Osteoblast (primary cell): ENCODE data around the gene DQX1. TPM values are rescaled to one million over a fixed set of nuclear protein-coding genes. Genes with fewer than 3 reads are reported as not detected.

Source experiments
- DNase-seq: peaks from one replicate; pipeline ENCODE4 v3.0.0; 2011; ENCODE audit warnings: low spot score, mixed read lengths; ENCODE audit not compliant: insufficient read length; ENCODE audit errors: missing footprints
- H2AFZ ChIP-seq: 2 replicates; pipeline ENCODE4 v1.6.0; 2011; ENCODE audit warnings: mild to moderate bottlenecking, low read length
- H3K27ac ChIP-seq: 2 replicates; pipeline ENCODE4 v1.5.1; 2011; ENCODE audit warnings: mild to moderate bottlenecking, low read depth, low read length, moderate library complexity
- H3K27me3 ChIP-seq: 2 replicates; pipeline ENCODE4 v1.6.0; 2012; ENCODE audit warnings: mild to moderate bottlenecking, control low read depth, inconsistent platforms, low read length, moderate library complexity; ENCODE audit not compliant: insufficient read depth
- H3K36me3 ChIP-seq: 2 replicates; pipeline ENCODE4 v1.5.1; 2011; ENCODE audit warnings: mild to moderate bottlenecking, low read length, control low read depth, moderate library complexity; ENCODE audit not compliant: insufficient read depth
- H3K4me1 ChIP-seq: 2 replicates; pipeline ENCODE4 v1.5.1; 2011; ENCODE audit warnings: mild to moderate bottlenecking, low read length, control low read depth, moderate library complexity; ENCODE audit not compliant: insufficient read depth
- H3K4me2 ChIP-seq: 2 replicates; pipeline ENCODE4 v1.6.0; 2011; ENCODE audit warnings: mild to moderate bottlenecking, low read length; ENCODE audit not compliant: insufficient read depth
- H3K4me3 ChIP-seq: fragments of 200-600 bp; sonication (generic); 3 replicates; pipeline ENCODE4 v1.5.1; 2012; ENCODE audit warnings: mild to moderate bottlenecking, low read length, inconsistent platforms; ENCODE audit not compliant: insufficient read depth
- H3K79me2 ChIP-seq: 2 replicates; pipeline ENCODE4 v1.6.0; 2012; ENCODE audit warnings: mild to moderate bottlenecking, low read length, control low read depth, inconsistent platforms; ENCODE audit not compliant: insufficient read depth
- H3K9me3 ChIP-seq: 2 replicates; pipeline ENCODE4 v1.5.1; 2011; ENCODE audit warnings: low read depth, low read length, control low read depth
- H4K20me1 ChIP-seq: 2 replicates; pipeline ENCODE4 v1.6.0; 2012; ENCODE audit warnings: mild to moderate bottlenecking, low read length, control low read depth; ENCODE audit not compliant: insufficient read depth
- total RNA-seq: library from RNA; depleted of rRNA; stranded (reverse); fragments of >200 nt; gene quantifications from 2 replicates; pipeline ENCODE4 v1.2.3, GENCODE V29; 2012
- TF ChIP-seq, protein P1 (sequence below): IDR thresholded peaks from 2 replicates; pipeline ENCODE4 v1.5.1; 2011; ENCODE audit warnings: mild to moderate bottlenecking, low read depth, low read length, moderate library complexity; ENCODE audit errors: extremely low read depth

The DQX1 gene
- total RNA-seq, 1 donor = not detected

DNA sequence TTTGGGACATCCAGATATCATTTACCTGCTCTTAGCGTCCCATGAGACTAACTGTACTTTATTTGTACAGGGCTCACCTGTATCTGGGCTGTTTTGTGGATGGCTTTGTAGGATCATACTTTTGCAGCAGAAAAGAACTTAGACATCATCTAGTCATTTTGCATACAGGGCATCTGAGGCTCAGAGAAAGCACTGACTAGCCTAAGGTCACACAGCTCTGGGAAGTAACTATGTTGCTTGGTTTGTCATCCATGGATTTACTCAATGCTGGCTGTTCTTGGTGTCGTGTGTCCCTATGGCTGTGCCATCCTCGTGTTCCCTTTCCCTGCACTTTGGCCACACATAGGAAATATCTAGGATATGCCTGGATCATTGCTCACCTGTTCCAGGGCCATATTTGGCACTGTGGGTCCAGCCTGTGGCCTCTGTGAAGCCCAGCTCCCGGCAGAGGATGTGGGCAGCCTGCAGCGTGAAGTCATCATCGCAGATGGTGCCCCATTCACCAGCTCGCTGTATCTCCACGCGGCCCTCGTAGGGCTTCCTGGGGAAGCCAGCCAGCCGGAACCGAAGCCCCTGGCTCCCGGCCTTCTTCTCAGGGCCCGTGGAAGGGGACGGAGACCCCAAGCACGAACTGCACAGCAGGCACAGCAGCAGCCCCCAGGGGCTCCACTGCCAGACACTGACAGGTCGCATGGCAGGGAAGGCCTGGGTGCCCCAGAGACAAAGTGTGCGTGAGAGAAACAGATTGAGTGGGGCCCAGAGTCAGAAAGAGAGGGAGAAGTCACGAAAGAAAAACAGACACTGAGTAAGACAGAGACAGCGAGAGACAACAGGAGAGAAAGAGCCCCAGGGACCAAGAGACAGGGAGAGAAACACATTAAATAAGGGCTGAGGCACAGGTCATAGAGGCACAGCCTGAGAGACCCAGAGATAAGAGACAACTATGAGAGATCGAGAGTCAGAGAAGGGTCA is 26.2 kb upstream of the DQX1 start:
- H3K36me3 ChIP-seq = peaks cover 55% of the 10 kb centered on the region
- no peaks in the 10 kb centered on the region for H3K27me3 ChIP-seq
- peak; percentile 92 for DNase-seq
- TF ChIP-seq, protein P1, sequence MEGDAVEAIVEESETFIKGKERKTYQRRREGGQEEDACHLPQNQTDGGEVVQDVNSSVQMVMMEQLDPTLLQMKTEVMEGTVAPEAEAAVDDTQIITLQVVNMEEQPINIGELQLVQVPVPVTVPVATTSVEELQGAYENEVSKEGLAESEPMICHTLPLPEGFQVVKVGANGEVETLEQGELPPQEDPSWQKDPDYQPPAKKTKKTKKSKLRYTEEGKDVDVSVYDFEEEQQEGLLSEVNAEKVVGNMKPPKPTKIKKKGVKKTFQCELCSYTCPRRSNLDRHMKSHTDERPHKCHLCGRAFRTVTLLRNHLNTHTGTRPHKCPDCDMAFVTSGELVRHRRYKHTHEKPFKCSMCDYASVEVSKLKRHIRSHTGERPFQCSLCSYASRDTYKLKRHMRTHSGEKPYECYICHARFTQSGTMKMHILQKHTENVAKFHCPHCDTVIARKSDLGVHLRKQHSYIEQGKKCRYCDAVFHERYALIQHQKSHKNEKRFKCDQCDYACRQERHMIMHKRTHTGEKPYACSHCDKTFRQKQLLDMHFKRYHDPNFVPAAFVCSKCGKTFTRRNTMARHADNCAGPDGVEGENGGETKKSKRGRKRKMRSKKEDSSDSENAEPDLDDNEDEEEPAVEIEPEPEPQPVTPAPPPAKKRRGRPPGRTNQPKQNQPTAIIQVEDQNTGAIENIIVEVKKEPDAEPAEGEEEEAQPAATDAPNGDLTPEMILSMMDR = no peak
- no peaks in the 10 kb centered on the region for H3K9me3 ChIP-seq
- peaks cover 65% of the 10 kb centered on the region for H3K4me1 ChIP-seq
- peaks cover 88% of the 10 kb centered on the region for H3K79me2 ChIP-seq
- peak overlapping the region; percentile 93 for H3K4me3 ChIP-seq
- peak overlapping the region; percentile 36 for H2AFZ ChIP-seq
- H3K4me2 ChIP-seq = peak overlapping the region; percentile 91
- peak overlapping the region; percentile 93 for H3K27ac ChIP-seq
- H4K20me1 ChIP-seq = peaks cover 3% of the 10 kb centered on the region

DNA sequence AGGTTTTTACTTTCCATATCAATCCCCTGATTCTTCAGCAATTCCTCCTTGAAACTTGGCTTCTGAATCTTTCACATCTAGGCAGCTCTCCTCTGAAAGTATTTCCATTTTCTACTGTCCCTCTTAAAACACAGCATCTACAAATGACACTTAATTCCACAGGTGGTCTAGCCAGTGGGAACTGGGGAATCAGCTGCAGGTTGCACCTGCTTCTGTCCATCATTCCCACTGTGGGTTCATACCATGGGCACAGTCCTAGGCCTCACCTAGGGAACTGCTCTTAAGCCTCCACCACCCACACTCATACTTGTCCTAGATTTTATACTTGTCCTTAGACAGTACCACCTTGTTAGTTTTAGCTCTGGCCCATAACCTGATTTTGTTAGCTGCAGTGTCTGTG is 25.5 kb upstream of the DQX1 start:
- Histone ChIP-seq H3K79me2 (peaks cover 85% of the 10 kb centered on the region), H3K4me2 (peak overlapping the region; percentile 91), H4K20me1 (peaks cover 3% of the 10 kb centered on the region), H3K36me3 (peaks cover 54% of the 10 kb centered on the region), H3K27ac (peak overlapping the region; percentile 93), H3K9me3 (no peaks in the 10 kb centered on the region), H3K4me3 (peak overlapping the region; percentile 93), H3K4me1 (peaks cover 60% of the 10 kb centered on the region), H2AFZ (no peak overlapping the region), H3K27me3 (no peaks in the 10 kb centered on the region)
- TF ChIP-seq, protein P1 = no peak
- DNase-seq = no peak

DNA sequence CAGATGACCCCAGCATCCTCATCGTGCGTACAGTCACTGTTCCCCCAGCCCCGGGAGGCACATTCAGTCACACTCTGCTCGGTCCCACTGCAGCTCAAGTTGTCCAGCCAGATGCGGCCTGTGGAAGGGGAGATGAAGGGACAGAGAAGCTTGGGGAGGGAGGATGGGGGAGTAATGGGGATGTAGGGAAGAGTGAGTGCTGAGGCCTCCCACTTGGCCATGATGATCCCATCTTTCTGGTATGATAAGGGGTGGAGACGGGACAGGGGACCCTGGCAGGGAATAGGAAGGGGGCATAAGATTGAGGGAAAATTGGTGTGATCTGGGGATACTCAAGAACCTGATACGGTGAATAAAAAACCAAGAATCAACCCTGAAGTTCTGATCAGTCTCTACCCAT is 24.2 kb upstream of the DQX1 start:
- Histone ChIP-seq H4K20me1 (no peaks in the 10 kb centered on the region), H3K4me2 (peak overlapping the region; percentile 91), H3K79me2 (peaks cover 84% of the 10 kb centered on the region)

More for the DNA sequence above, 24.2 kb upstream of the DQX1 start:
- Histone ChIP-seq H3K4me1 (peaks cover 51% of the 10 kb centered on the region), H2AFZ (no peak overlapping the region), H3K27me3 (no peaks in the 10 kb centered on the region), H3K4me3 (peak overlapping the region; percentile 76), H3K27ac (peak overlapping the region; percentile 40), H3K36me3 (peaks cover 53% of the 10 kb centered on the region), H3K9me3 (no peaks in the 10 kb centered on the region)
- TF ChIP-seq, protein P1 = no peak
- peak; percentile 88 for DNase-seq
